ENCODE data around the gene PIM1. TPM values are rescaled to one million over a fixed set of nuclear protein-coding genes. Genes with fewer than 3 reads are reported as not detected.

PIM1 gene
- total RNA-seq, 1 experiment from 2014 or later, result 47.5 TPM

GRCh38 chr6:37204014-37204751, 34.2 kb downstream of the PIM1 start:
- no peaks in the 10 kb centered on the region; the same call in 1 of the 2 replicates for H3K4me1 ChIP-seq (ENCODE audit: insufficient read depth, low read length)
- H2BK120ac ChIP-seq (ENCODE audit: low read depth, low read length, poor library complexity, severe bottlenecking), result no peak overlapping the region
- no peak overlapping the region for H3K14ac ChIP-seq (ENCODE audit: insufficient read depth, low read length)
- no peak overlapping the region for H2AFZ ChIP-seq (ENCODE audit: low read length)
- peaks cover 3 to 5% of the 10 kb centered on the region in 2 experiments for H3K4me1 Mint-ChIP-seq
- no peak overlapping the region for H2AK5ac ChIP-seq (ENCODE audit: insufficient read length, low read length)
- no peak overlapping the region; a peak in 1 of 7 replicates for H3K27ac Mint-ChIP-seq
- H3K79me2 ChIP-seq (ENCODE audit: insufficient read depth, low read length), result no peaks in the 10 kb centered on the region
- no peak overlapping the region for H3K4ac ChIP-seq (ENCODE audit: low read depth, low read length)
- no peaks in the 10 kb centered on the region for H3K79me1 ChIP-seq (ENCODE audit: insufficient read depth, low read depth, low read length, poor library complexity, severe bottlenecking)
- no peak overlapping the region for H2BK20ac ChIP-seq (ENCODE audit: low read depth, low read length, poor library complexity, severe bottlenecking)
- H4K5ac ChIP-seq (ENCODE audit: insufficient read length, low read depth, low read length), result no peak overlapping the region
- H3K56ac ChIP-seq (ENCODE audit: insufficient read length, low read depth, low read length), result no peak overlapping the region
- no peak overlapping the region for H2BK12ac ChIP-seq (ENCODE audit: insufficient read length, low read depth, low read length)
- no peak overlapping the region for H2BK5ac ChIP-seq (ENCODE audit: insufficient read length, low read length)
- H3K27me3 Mint-ChIP-seq (ENCODE audit: low read depth), result no peaks in the 10 kb centered on the region; the same call in 1 of the 2 replicates
- no peak overlapping the region for H2BK15ac ChIP-seq (ENCODE audit: low read depth, low read length)
- H3K9me3 ChIP-seq (ENCODE audit: control insufficient read depth, low read depth, low read length), result no peaks in the 10 kb centered on the region
- H4K20me1 ChIP-seq (ENCODE audit: control insufficient read depth, insufficient read depth, insufficient read length), result no peaks in the 10 kb centered on the region
- peaks cover 0 to 2% of the 10 kb centered on the region in 2 experiments; a peak in 1 of 5 replicates for H3K9me3 Mint-ChIP-seq
- H3K36me3 Mint-ChIP-seq (ENCODE audit: insufficient read depth in 1 of 3, low read depth in 3 of 3), result no peaks in the 10 kb centered on the region
- TF ChIP-seq CTCF (conservative IDR thresholded peaks at IDR 0.05), result no peak
- 100% methylated on average over 1 of the region's 7 CpGs for WGBS (ENCODE audit: extremely low coverage, insufficient read length, low lambda C conversion rate)
- no peak overlapping the region for H4K8ac ChIP-seq (replicated peaks; ENCODE audit: insufficient read length, low read depth, low read length)
- no peak overlapping the region for H3K4me3 Mint-ChIP-seq
- H3K4me2 ChIP-seq (ENCODE audit: insufficient read depth, insufficient read length, low read length), result no peak overlapping the region
- no peak overlapping the region for H3K18ac ChIP-seq (ENCODE audit: insufficient read length, low read depth, low read length)
- H4K91ac ChIP-seq (ENCODE audit: insufficient read length, low read depth, low read length), result no peak overlapping the region
- H3K27me3 ChIP-seq (ENCODE audit: insufficient read depth, low read length), result no peaks in the 10 kb centered on the region
- no peak overlapping the region for H3K23ac ChIP-seq (ENCODE audit: insufficient read length, low read depth, low read length)
- H3K23me2 ChIP-seq (ENCODE audit: insufficient read length, low read depth, low read length, poor library complexity, severe bottlenecking), result no peaks in the 10 kb centered on the region
- no peak overlapping the region for H3K9ac ChIP-seq (ENCODE audit: extremely low read depth, insufficient read length, low read length)
- no peak overlapping the region for H3T11ph ChIP-seq (ENCODE audit: low read length)
- DNase-seq, result no peak
- H3K27ac ChIP-seq (ENCODE audit: insufficient read length, low read depth, low read length), result no peak overlapping the region
